Endothelial cell of umbilical vein (primary cell): ENCODE measurements around the gene EPC1.

Source experiments
- EZH2 ChIP-seq: IDR thresholded peaks from 2 replicates; pipeline ENCODE4 v1.6.1; 2012; ENCODE audit warnings: borderline replicate concordance, low read depth, mild to moderate bottlenecking, moderate library complexity, low read length, inconsistent platforms; ENCODE audit not compliant: severe bottlenecking
- MAX ChIP-seq: IDR thresholded peaks from 2 replicates; pipeline ENCODE4 v1.6.1; 2011; ENCODE audit not compliant: insufficient read depth, insufficient read length
- POLR2A ChIP-seq: IDR thresholded peaks from 2 replicates; pipeline ENCODE4 v1.6.1; 2012; ENCODE audit warnings: low read depth, mild to moderate bottlenecking, control low read depth, low read length
- POLR2AphosphoS5 ChIP-seq: IDR thresholded peaks from 2 replicates; pipeline ENCODE4 v1.6.1; 2012; ENCODE audit warnings: low read depth, mild to moderate bottlenecking, control low read depth, low read length, moderate library complexity; ENCODE audit not compliant: insufficient read depth
- TF ChIP-seq, protein P1 (sequence below), 2 donors: IDR thresholded peaks; 1 replicate in 1 of 2; 2 replicates in 1 of 2; pipeline ENCODE4 v1.5.1; 2011; ENCODE audit warnings: low read length in 2 of 2, mild to moderate bottlenecking in 2 of 2, moderate library complexity in 2 of 2, control low read depth in 1 of 2, inconsistent platforms in 1 of 2, low read depth in 1 of 2; ENCODE audit not compliant: insufficient read depth in 1 of 2; ENCODE audit errors: extremely low read depth in 1 of 2

GRCh38 chr10:32376771-32377170, 29.8 kb upstream of the EPC1 start:
- TF ChIP-seq, protein P1, sequence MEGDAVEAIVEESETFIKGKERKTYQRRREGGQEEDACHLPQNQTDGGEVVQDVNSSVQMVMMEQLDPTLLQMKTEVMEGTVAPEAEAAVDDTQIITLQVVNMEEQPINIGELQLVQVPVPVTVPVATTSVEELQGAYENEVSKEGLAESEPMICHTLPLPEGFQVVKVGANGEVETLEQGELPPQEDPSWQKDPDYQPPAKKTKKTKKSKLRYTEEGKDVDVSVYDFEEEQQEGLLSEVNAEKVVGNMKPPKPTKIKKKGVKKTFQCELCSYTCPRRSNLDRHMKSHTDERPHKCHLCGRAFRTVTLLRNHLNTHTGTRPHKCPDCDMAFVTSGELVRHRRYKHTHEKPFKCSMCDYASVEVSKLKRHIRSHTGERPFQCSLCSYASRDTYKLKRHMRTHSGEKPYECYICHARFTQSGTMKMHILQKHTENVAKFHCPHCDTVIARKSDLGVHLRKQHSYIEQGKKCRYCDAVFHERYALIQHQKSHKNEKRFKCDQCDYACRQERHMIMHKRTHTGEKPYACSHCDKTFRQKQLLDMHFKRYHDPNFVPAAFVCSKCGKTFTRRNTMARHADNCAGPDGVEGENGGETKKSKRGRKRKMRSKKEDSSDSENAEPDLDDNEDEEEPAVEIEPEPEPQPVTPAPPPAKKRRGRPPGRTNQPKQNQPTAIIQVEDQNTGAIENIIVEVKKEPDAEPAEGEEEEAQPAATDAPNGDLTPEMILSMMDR (IDR thresholded peaks at IDR 0.05; ENCODE audit: extremely low read depth in 1 of 2, insufficient read depth in 1 of 2, low read depth in 1 of 2, low read length in 2 of 2), result no peak
- TF ChIP-seq POLR2A (no peak), MAX (no peak), POLR2AphosphoS5 (no peak), EZH2 (no peak)
